BJ (cell line): ENCODE data around the gene PPARGC1A. TPM values are rescaled to one million over a fixed set of nuclear protein-coding genes. Genes with fewer than 3 reads are reported as not detected.

Source experiments
- CTCF ChIA-PET: fragments of 350-600 bp; formaldehyde crosslinking; extraction: SDS; loops from one replicate; lab custom pipeline; 2021; ENCODE audit warnings: antibody characterized with exemption, inconsistent platforms; lab: Yijun Ruan, JAX
- POLR2A ChIA-PET: fragments of 300-600 bp; sonication (Branson Sonifier 250); formaldehyde crosslinking; extraction: SDS; loops from one replicate; lab custom pipeline; 2021; ENCODE audit warnings: antibody characterized with exemption; lab: Charles Lee
- DNase-seq: peaks from one replicate; pipeline ENCODE4 v3.0.0-alpha.2; 2011; ENCODE audit warnings: low read depth
- H3K27me3 ChIP-seq: 2 replicates; pipeline ENCODE4 v1.6.0; 2011; ENCODE audit warnings: low read length; ENCODE audit not compliant: control insufficient read depth, insufficient read depth
- H3K36me3 ChIP-seq: 2 replicates; pipeline ENCODE4 v1.5.1; 2011; ENCODE audit warnings: low read length; ENCODE audit not compliant: control insufficient read depth, insufficient read depth
- H3K4me3 ChIP-seq: 2 replicates; pipeline ENCODE4 v1.5.1; 2011; ENCODE audit warnings: low read depth, mild to moderate bottlenecking, control low read depth, low read length
- CTCF ChIP-seq: IDR thresholded peaks from 2 replicates; pipeline ENCODE4 v1.5.1; 2011; ENCODE audit warnings: low read depth, mild to moderate bottlenecking, control low read depth, inconsistent platforms, low read length, moderate library complexity; ENCODE audit not compliant: insufficient read depth
- polyA plus RNA-seq: library from polyadenylated mRNA; depleted of rRNA; stranded (reverse); fragments of >200 nt; gene quantifications from 2 replicates; pipeline ENCODE4 v1.2.3, GENCODE V29; 2011

The PPARGC1A gene
- polyA plus RNA-seq, 1 experiment: 0.11 TPM

DNA sequence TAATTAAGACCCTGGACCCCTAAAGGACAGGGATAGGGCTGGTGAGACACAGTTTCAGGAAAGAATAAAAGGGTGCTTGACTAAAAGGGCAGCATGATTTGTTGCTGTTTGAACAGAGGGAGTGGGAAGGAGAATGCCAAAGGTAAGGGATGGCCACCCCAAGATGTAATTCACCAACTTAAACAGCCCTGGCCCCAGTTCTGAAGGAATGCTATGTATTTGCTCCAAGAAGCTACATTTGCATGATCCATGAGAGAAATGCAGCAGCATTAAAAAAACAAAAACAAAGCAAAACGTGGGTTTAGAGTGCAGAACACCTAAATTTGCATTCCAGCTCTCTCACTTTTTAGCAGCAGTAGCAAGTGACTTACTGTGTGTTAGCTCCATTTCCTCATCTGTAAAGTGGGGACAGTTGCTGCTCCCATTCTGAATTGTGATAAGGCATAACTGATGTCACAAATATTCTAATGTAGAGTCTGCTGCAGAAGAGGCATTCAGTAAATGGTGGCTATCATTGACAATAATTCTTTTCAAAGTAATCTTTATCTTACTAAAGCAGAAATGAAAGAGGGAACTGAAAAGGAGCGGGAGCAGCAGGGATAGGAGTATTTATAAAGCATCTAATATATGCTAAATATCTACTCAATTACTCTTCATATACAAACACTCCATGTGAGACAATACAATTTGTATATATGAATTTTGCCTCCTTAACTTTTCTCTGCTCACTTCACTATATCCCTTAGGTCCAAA lies 115.8 kb downstream of the PPARGC1A start:
- no peak for DNase-seq
- CTCF ChIA-PET: interaction anchor here (1.2 kb wide), 1 partner anchor 16 kb away, joined by 3 read pairs; no protein-coding TSS in a partner anchor
- H3K4me3 ChIP-seq: no peak overlapping the region
- POLR2A ChIA-PET: no interaction called here
- H3K36me3 ChIP-seq: no peaks in the 10 kb centered on the region
- no peaks in the 10 kb centered on the region for H3K27me3 ChIP-seq
- no peak for TF ChIP-seq CTCF

- DNase-seq: peak; percentile 25
- ChIA-PET CTCF (interaction anchor here (0.9 to 1.8 kb wide), 2 partner anchors 12 to 17 kb away, joined by 3 to 5 read pairs; no protein-coding TSS in a partner anchor), POLR2A (interaction anchor here (0.5 kb wide), 1 partner anchor 11 kb away, joined by 7 read pairs; no protein-coding TSS in a partner anchor)
- no peaks in the 10 kb centered on the region for H3K27me3 ChIP-seq
- no peak for TF ChIP-seq CTCF
- no peak overlapping the region for H3K4me3 ChIP-seq
- H3K36me3 ChIP-seq: no peaks in the 10 kb centered on the region
Observed at GRCh38 chr4:23770011-23770410, 119.8 kb downstream of the PPARGC1A start.

DNA sequence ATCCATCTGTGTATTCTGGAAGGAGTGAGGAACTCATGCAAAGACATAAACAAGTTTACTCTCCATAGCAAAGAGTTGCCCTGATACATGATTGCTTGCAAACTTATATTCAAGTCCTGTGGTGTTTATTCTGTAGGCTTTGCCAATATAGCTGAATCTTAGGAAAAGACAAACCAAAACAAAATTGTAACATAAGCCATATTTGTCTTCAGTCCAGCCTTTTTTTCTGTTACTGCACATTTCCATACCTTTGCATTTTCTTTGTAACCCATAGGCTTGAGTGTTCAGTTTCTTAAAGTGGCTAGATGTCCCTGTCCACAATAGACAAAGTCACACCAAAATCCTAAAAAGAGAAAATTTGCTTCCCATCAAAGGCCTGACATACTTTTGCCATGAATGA lies 120.4 kb downstream of the PPARGC1A start:
- no peak for DNase-seq
- Histone ChIP-seq H3K4me3 (no peak overlapping the region), H3K27me3 (no peaks in the 10 kb centered on the region), H3K36me3 (no peaks in the 10 kb centered on the region)
- ChIA-PET POLR2A (no interaction called here), CTCF (interaction anchor here (0.9 to 1.8 kb wide), 2 partner anchors 13 to 18 kb away, joined by 3 to 5 read pairs; no protein-coding TSS in a partner anchor)
- no peak for TF ChIP-seq CTCF

- ChIA-PET POLR2A (interaction anchor here (0.7 kb wide), 1 partner anchor 47 kb away, joined by 3 read pairs; no protein-coding TSS in a partner anchor), CTCF (interaction anchor here (0.5 kb wide), 1 partner anchor 11 kb away, joined by 4 read pairs; no protein-coding TSS in a partner anchor)
- no peaks in the 10 kb centered on the region for H3K27me3 ChIP-seq
- H3K36me3 ChIP-seq: no peaks in the 10 kb centered on the region
- DNase-seq: no peak
- no peak for TF ChIP-seq CTCF
- no peak overlapping the region for H3K4me3 ChIP-seq
Observed at GRCh38 chr4:23768541-23768940, 121.3 kb downstream of the PPARGC1A start.

DNA sequence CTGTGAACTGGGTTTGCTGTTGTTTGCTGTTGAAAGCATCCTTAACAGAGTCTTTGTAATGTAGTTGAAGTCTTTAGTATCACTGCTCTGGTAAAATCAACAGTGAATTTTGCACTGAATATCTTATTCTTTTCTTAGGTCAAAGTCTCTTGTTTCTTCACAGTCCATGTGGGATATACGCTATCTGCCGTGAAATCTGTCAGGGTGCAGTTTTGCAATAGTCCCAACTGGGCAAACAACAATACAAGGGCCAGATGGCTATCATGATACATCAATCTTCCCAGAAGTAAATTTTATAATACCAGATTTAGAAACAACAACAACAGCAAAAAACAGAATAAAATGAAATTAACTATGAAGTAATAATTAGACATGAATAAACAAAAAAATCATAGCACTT lies 123.5 kb downstream of the PPARGC1A start:
- POLR2A ChIA-PET: no interaction called here
- DNase-seq: no peak

More for the DNA sequence above, 123.5 kb downstream of the PPARGC1A start:
- no peak for TF ChIP-seq CTCF
- H3K4me3 ChIP-seq: no peak overlapping the region
- H3K27me3 ChIP-seq: no peaks in the 10 kb centered on the region
- CTCF ChIA-PET: interaction anchor here (0.6 kb wide), 1 partner anchor 1840 kb away, joined by 4 read pairs; no protein-coding TSS in a partner anchor
- no peaks in the 10 kb centered on the region for H3K36me3 ChIP-seq
